RWPE2 (cell line): ENCODE data around the gene USF3.

Experiments used
- ATAC-seq: fragments of 200-7000 bp; cut with Tn5 transposase; 3 replicates; pipeline ENCODE4 v1.9.1; 2021; ENCODE audit warnings: low read depth
- DNase-seq: peaks from one replicate; pipeline ENCODE4 v3.0.0-alpha.2; 2020; ENCODE audit warnings: low spot score
- H3K27ac ChIP-seq: fragments of 450-650 bp; 2 replicates; pipeline ENCODE4 v1.5.1; 2017; ENCODE audit warnings: mild to moderate bottlenecking; ENCODE audit not compliant: poor library complexity, severe bottlenecking
- H3K27me3 ChIP-seq: fragments of 250-450 bp; sonication (Bioruptor Pico); 2 replicates; pipeline ENCODE4 v1.5.1; 2021; ENCODE audit warnings: mild to moderate bottlenecking, moderate library complexity; ENCODE audit not compliant: insufficient read depth, poor library complexity, severe bottlenecking
- H3K36me3 ChIP-seq: fragments of 250-450 bp; sonication (Bioruptor Pico); 2 replicates; pipeline ENCODE4 v1.5.1; 2020; ENCODE audit warnings: low read depth, mild to moderate bottlenecking, moderate library complexity
- H3K4me1 ChIP-seq: fragments of 250-450 bp; sonication (Bioruptor Pico); 2 replicates; pipeline ENCODE4 v1.5.1; 2021; ENCODE audit warnings: mild to moderate bottlenecking, moderate library complexity; ENCODE audit not compliant: insufficient read depth, poor library complexity, severe bottlenecking
- H3K4me3 ChIP-seq: fragments of 250-450 bp; sonication (Bioruptor Pico); 2 replicates; pipeline ENCODE4 v1.5.1; 2021; ENCODE audit warnings: mild to moderate bottlenecking, moderate library complexity; ENCODE audit not compliant: severe bottlenecking
- H3K9me3 ChIP-seq: fragments of 250-450 bp; sonication (Bioruptor Pico); 2 replicates; pipeline ENCODE4 v1.5.1; 2021; ENCODE audit warnings: mild to moderate bottlenecking, moderate library complexity; ENCODE audit not compliant: severe bottlenecking
- TF ChIP-seq, protein P1 (sequence below): fragments of 450-650 bp; IDR thresholded peaks from one replicate; pipeline ENCODE4 v1.5.1; 2017; ENCODE audit warnings: mild to moderate bottlenecking, moderate library complexity; ENCODE audit not compliant: poor library complexity, severe bottlenecking

USF3 gene, protein sequence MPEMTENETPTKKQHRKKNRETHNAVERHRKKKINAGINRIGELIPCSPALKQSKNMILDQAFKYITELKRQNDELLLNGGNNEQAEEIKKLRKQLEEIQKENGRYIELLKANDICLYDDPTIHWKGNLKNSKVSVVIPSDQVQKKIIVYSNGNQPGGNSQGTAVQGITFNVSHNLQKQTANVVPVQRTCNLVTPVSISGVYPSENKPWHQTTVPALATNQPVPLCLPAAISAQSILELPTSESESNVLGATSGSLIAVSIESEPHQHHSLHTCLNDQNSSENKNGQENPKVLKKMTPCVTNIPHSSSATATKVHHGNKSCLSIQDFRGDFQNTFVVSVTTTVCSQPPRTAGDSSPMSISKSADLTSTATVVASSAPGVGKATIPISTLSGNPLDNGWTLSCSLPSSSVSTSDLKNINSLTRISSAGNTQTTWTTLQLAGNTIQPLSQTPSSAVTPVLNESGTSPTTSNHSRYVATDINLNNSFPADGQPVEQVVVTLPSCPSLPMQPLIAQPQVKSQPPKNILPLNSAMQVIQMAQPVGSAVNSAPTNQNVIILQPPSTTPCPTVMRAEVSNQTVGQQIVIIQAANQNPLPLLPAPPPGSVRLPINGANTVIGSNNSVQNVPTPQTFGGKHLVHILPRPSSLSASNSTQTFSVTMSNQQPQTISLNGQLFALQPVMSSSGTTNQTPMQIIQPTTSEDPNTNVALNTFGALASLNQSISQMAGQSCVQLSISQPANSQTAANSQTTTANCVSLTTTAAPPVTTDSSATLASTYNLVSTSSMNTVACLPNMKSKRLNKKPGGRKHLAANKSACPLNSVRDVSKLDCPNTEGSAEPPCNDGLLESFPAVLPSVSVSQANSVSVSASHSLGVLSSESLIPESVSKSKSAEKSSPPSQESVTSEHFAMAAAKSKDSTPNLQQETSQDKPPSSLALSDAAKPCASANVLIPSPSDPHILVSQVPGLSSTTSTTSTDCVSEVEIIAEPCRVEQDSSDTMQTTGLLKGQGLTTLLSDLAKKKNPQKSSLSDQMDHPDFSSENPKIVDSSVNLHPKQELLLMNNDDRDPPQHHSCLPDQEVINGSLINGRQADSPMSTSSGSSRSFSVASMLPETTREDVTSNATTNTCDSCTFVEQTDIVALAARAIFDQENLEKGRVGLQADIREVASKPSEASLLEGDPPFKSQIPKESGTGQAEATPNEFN (N-terminal part only)

DNA sequence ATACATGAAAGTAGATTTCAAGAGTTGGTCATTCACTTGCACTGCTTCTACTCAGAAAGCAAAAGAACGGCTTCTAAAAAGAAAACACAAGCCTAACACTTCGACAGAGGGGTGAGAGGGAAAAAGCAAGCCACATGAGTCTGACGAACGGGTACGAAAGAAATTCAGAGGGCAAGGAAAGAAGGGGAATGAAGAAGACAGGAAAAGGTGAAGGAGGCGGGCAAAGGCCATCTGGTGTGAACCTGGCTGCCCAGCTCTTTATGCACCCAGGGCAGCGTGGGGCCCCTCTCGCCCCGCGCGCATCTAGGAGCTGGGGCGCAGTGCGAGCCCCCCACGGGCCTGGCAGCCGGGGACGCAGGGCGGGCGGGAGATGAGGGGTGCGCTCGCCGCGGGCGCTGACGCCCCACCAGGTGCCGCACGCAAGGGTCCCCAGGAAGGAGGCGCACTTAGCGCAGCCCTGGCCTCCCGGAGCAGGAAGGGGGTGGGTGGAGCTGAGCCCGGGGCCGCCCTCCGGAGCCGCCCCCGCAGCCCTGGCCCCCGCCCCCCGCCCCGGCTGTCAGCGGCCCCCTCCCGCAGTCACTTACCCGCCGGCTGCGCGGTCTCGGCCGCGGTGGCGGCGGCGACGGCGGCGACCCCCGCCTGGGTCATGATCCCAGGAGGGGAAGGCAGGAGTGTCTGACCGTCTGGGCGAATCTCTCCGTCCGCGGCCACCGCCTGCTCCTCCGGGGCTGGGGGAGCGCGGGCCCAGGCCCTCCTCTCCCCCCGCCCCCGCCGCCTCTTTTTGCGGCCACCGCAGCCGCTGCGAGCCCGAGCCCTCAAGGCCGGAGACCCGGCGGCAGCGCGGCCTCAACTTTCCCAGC is at the start of gene USF3:
USF3 (minus strand) TSS at position 857 of the 860 bp plus-strand sequence. CDS start 21,764 bp downstream, outside the sequence.
- DNase-seq (peak; percentile 61), ATAC-seq (peak; percentile 63)
- Histone ChIP-seq H3K9me3 (no peaks in the 10 kb centered on the region), H3K4me1 (peaks cover 12% of the 10 kb centered on the region), H3K27me3 (no peaks in the 10 kb centered on the region), H3K4me3 (peak within 1 kb of the TSS; percentile 86), H3K36me3 (no peaks in the 10 kb centered on the region), H3K27ac (peak within 1 kb of the TSS; percentile 63)
- TF ChIP-seq, protein P1, sequence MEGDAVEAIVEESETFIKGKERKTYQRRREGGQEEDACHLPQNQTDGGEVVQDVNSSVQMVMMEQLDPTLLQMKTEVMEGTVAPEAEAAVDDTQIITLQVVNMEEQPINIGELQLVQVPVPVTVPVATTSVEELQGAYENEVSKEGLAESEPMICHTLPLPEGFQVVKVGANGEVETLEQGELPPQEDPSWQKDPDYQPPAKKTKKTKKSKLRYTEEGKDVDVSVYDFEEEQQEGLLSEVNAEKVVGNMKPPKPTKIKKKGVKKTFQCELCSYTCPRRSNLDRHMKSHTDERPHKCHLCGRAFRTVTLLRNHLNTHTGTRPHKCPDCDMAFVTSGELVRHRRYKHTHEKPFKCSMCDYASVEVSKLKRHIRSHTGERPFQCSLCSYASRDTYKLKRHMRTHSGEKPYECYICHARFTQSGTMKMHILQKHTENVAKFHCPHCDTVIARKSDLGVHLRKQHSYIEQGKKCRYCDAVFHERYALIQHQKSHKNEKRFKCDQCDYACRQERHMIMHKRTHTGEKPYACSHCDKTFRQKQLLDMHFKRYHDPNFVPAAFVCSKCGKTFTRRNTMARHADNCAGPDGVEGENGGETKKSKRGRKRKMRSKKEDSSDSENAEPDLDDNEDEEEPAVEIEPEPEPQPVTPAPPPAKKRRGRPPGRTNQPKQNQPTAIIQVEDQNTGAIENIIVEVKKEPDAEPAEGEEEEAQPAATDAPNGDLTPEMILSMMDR: no peak

DNA sequence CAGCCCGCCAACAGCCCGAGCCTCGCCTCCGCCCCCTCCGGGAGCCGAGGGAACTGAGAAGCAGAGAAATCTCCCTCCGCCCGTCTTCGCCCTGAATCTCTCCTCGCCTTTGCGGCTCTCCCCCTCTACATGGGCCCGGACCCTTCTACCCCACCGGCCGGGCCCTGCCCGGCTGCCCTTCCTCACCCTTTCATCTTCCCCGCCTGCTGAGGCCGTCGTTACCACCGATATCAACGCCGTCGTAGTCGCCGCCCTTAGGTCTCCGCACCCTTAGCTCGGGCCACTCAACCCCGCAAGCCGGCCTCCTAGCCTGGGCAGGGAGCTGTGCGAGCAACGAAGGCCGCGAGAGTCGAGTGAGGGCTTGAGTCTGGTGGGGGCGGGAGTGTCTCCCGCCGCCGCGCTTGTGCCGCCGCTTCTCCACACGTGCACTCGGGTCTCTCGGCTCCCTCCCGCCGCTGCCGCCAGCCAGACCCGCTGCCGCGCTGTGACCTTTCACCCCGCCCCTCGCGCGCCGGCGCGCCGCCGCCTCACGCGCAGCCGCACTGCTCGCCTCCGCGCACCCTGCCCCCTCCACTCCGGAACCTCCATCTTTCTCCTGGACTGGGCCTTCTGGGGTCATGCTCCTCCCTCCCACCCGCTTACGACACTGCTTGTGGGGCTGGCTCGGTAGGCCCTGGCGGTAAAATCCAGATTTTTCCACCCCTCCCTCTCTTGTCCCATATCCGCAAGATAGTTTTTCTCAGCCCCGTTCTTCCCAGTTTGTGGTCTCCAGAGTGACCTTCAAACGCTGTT is 49.5 kb upstream of the USF3 start, which contains the start of gene NAA50:
NAA50 (minus strand) TSS at position 494 of the 792 bp plus-strand sequence; CDS start at position 194, 300 bp downstream.
- Histone ChIP-seq H3K4me3 (peak within 1 kb of the TSS; percentile 90), H3K27ac (peak within 1 kb of the TSS; percentile 88), H3K27me3 (no peaks in the 10 kb centered on the region), H3K4me1 (peaks cover 42% of the 10 kb centered on the region), H3K9me3 (no peaks in the 10 kb centered on the region), H3K36me3 (peaks cover 17% of the 10 kb centered on the region)
- ATAC-seq (peak; percentile 58), DNase-seq (peak; percentile 88)
- TF ChIP-seq, protein P1: no peak

DNA sequence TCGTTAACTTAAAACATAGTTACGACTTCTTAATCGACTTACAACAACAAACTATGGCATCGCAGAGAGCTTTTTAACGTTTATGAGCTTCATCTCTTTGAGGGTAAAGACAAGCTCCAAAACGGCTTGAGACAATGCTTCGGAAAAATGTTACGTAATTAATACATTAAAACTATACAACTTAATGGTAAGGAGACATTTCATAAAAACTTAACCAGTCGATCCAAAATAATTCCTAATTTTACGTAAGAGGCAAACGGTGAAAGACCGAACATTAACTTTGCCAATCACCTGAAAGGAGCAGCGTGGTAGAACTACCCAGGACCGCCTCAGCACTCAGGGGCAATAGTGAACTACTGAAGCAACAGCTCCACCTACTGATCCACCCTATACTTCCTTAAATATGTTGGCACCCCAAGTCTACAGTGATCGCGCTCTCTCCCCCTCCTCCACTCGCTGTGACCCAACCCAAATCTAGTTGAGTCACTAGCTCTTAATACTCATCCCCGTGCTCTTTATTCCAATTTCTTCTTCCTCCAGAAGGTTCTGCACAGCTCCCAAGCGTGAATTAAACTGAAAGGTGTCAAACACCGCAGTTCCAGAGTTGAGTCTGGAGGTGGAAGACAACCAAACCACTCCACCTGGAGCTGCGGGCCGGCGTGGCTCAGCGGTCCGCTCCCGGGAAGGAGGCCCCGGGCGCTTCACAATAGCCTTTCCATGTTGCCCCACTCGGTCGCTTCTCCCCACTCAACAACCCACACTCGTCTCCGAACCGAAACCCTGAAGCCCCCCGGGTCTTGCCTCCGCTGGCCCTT is 48.7 kb upstream of the USF3 start:
- peak; percentile 76 for ATAC-seq
- H3K36me3 ChIP-seq: peaks cover 20% of the 10 kb centered on the region
- TF ChIP-seq, protein P1: peak; percentile 85
- peak overlapping the region; percentile 88 for H3K27ac ChIP-seq
- no peaks in the 10 kb centered on the region for H3K9me3 ChIP-seq
- DNase-seq: peak; percentile 72
- peaks cover 38% of the 10 kb centered on the region for H3K4me1 ChIP-seq
- H3K4me3 ChIP-seq: peak overlapping the region; percentile 90
- H3K27me3 ChIP-seq: no peaks in the 10 kb centered on the region
